Smooth muscle cell (in vitro differentiated cells): ENCODE measurements around the gene GULP1. TPM values are rescaled to one million over a fixed set of nuclear protein-coding genes. Genes with fewer than 3 reads are reported as not detected.

Source experiments
- DNase-seq: peaks from one replicate; lab custom pipeline; 2025; ENCODE audit not compliant: unreplicated experiment; lab: John Stamatoyannopoulos, UW
- H2AFZ ChIP-seq: fragments of 200-600 bp; sonication (generic); 2 replicates; pipeline ENCODE4 v1.6.0; 2016; ENCODE audit warnings: antibody characterized with exemption, low read depth, mild to moderate bottlenecking
- H3F3A ChIP-seq: fragments of 200-600 bp; sonication (generic); 2 replicates; pipeline ENCODE4 v1.6.0; 2017; ENCODE audit warnings: antibody characterized with exemption, low read depth
- H3K27ac ChIP-seq: fragments of 200-600 bp; sonication (generic); 2 replicates; pipeline ENCODE4 v1.5.1; 2016; ENCODE audit warnings: low read depth, mild to moderate bottlenecking
- H3K27me3 ChIP-seq: fragments of 200-600 bp; sonication (generic); 2 replicates; pipeline ENCODE4 v1.6.1; 2016; ENCODE audit warnings: low read depth, mild to moderate bottlenecking
- H3K36me3 ChIP-seq: fragments of 200-600 bp; sonication (generic); 2 replicates; pipeline ENCODE4 v1.5.1; 2016; ENCODE audit warnings: low read depth
- H3K4me1 ChIP-seq: fragments of 200-600 bp; sonication (generic); 2 replicates; pipeline ENCODE4 v1.5.1; 2016; ENCODE audit warnings: low read depth
- H3K4me2 ChIP-seq: fragments of 200-600 bp; sonication (generic); 2 replicates; pipeline ENCODE4 v1.6.0; 2016; ENCODE audit warnings: mild to moderate bottlenecking
- H3K4me3 ChIP-seq: fragments of 200-600 bp; sonication (generic); 2 replicates; pipeline ENCODE4 v1.5.1; 2016; ENCODE audit warnings: mild to moderate bottlenecking
- H3K79me2 ChIP-seq: fragments of 200-600 bp; sonication (generic); 2 replicates; pipeline ENCODE4 v1.6.0; 2016; ENCODE audit warnings: low read depth, mild to moderate bottlenecking
- H3K9ac ChIP-seq: fragments of 200-600 bp; sonication (generic); 2 replicates; pipeline ENCODE4 v1.6.0; 2016; ENCODE audit warnings: low read depth
- H3K9me3 ChIP-seq: fragments of 200-600 bp; sonication (generic); replicated peaks from 2 replicates; pipeline ENCODE4 v1.5.1; 2016; ENCODE audit warnings: low read depth
- H4K20me1 ChIP-seq: fragments of 200-600 bp; sonication (generic); 2 replicates; pipeline ENCODE4 v1.6.0; 2016; ENCODE audit warnings: low read depth
- WGBS: methylation state at CpG from one replicate; pipeline ENCODE4 v1.1.7; 2016; ENCODE audit warnings: low lambda C conversion rate; 5-methylcytosine and 5-hydroxymethylcytosine counted together
- polyA plus RNA-seq: library from polyadenylated mRNA; unstranded; fragments of >200 nt; fragmentation: Nextera tagmentation; extraction: Ambion mirVana; gene quantifications from 2 replicates; pipeline ENCODE4 v1.2.1, GENCODE V29; 2016
- total RNA-seq: library from RNA; depleted of rRNA; stranded (reverse); fragments of >200 nt; gene quantifications from 2 replicates; pipeline ENCODE4 v1.2.3, GENCODE V29; 2014
- TF ChIP-seq, protein P1 (sequence below): fragments of 200-600 bp; sonication (generic); IDR thresholded peaks from 2 replicates; pipeline ENCODE4 v1.5.1; 2017; ENCODE audit warnings: borderline replicate concordance, mild to moderate bottlenecking, antibody characterized with exemption; ENCODE audit not compliant: insufficient read depth, poor library complexity, severe bottlenecking

GULP1 gene
- total and polyA plus RNA-seq, 2 experiments from 2014 or later: 40.2 to 115 TPM

DNA sequence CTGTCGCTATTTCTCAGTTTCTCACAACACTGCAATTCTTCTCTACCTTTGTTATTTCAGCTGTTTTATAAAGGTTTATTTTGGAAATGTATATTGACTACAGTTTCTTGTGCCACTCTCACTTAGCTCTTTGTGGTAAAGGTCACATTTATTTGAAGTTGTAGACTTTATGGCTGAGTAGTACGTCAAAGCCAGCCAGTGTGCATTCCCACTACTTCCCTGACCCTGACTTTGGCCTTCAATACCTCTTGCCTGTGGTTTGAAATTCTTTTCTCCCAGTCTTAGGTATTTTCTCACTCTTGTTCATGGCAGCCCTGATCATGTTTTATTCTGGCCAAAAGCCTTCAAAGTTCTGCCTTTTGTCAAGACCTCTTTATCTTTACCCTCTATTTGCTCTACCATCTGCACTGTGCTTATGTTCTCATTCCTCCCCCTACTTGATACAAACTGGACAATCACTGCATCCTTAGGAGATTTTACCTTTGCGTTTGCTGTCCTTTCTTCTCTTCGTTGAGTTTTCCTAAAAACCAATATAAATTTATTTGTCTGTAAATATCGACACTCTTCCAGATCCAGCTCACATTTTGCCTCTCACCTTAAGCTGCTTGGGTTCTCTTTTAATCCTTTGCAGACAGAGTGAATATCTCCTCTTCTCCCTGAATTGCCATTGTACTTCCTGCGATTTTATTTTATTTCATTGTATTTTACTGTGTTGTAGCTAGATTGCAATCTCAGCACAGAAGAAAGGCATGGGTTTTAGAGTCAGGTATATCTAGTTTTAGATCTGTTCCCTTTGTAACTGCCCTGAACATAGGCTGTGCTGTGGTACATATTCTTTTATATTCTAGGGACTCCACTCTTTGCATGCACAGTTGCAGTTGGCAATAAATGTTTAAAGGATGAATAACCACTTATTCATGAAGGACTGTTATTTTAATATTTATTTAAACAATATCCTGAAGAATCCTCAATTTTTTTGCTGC is 31.2 kb downstream of the GULP1 start:
- H3K4me3 ChIP-seq: no peak overlapping the region
- TF ChIP-seq, protein P1, sequence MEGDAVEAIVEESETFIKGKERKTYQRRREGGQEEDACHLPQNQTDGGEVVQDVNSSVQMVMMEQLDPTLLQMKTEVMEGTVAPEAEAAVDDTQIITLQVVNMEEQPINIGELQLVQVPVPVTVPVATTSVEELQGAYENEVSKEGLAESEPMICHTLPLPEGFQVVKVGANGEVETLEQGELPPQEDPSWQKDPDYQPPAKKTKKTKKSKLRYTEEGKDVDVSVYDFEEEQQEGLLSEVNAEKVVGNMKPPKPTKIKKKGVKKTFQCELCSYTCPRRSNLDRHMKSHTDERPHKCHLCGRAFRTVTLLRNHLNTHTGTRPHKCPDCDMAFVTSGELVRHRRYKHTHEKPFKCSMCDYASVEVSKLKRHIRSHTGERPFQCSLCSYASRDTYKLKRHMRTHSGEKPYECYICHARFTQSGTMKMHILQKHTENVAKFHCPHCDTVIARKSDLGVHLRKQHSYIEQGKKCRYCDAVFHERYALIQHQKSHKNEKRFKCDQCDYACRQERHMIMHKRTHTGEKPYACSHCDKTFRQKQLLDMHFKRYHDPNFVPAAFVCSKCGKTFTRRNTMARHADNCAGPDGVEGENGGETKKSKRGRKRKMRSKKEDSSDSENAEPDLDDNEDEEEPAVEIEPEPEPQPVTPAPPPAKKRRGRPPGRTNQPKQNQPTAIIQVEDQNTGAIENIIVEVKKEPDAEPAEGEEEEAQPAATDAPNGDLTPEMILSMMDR: no peak
- no peaks in the 10 kb centered on the region for H3K9me3 ChIP-seq
- no peaks in the 10 kb centered on the region for H3K27me3 ChIP-seq
- no peak overlapping the region for H3K9ac ChIP-seq
- H3K4me1 ChIP-seq: peaks cover 52% of the 10 kb centered on the region
- no peak overlapping the region for H2AFZ ChIP-seq
- H3F3A ChIP-seq: peaks cover 23% of the 10 kb centered on the region
- peaks cover 9% of the 10 kb centered on the region for H4K20me1 ChIP-seq
- H3K79me2 ChIP-seq: peaks cover 87% of the 10 kb centered on the region
- peak overlapping the region; percentile 69 for H3K4me2 ChIP-seq
- DNase-seq: no peak
- no peaks in the 10 kb centered on the region for H3K36me3 ChIP-seq
- WGBS: 64% methylated on average over 6 of the region's 6 CpGs
- H3K27ac ChIP-seq: peak overlapping the region; percentile 73

DNA sequence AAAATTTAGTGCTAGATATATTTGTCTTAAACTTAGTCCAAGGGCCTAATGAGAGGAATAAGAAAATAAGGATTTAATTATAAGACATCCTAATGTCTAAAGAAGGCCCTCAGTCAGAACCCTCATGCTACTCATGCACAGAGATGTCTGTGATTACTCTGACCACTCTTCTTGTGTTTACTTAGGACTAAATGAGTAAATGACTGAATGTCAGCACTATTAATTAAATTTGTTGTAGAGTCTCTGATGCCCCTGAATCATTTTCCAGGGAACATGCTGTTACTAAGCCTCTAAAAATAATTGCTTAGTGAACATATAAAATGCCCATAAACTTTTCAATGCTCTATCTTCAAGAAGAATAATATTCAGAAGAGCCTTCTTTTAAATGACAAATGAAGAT is 32.4 kb downstream of the GULP1 start:
- Histone ChIP-seq H3K36me3 (no peaks in the 10 kb centered on the region), H3F3A (peaks cover 23% of the 10 kb centered on the region), H3K4me2 (peak overlapping the region; percentile 69), H3K27me3 (no peaks in the 10 kb centered on the region), H4K20me1 (peaks cover 9% of the 10 kb centered on the region), H3K9ac (peak overlapping the region; percentile 12), H3K27ac (peak overlapping the region; percentile 73), H3K4me3 (no peak overlapping the region), H2AFZ (no peak overlapping the region), H3K9me3 (no peaks in the 10 kb centered on the region), H3K79me2 (peaks cover 87% of the 10 kb centered on the region), H3K4me1 (peaks cover 44% of the 10 kb centered on the region)
- TF ChIP-seq, protein P1: no peak
- DNase-seq: no peak

DNA sequence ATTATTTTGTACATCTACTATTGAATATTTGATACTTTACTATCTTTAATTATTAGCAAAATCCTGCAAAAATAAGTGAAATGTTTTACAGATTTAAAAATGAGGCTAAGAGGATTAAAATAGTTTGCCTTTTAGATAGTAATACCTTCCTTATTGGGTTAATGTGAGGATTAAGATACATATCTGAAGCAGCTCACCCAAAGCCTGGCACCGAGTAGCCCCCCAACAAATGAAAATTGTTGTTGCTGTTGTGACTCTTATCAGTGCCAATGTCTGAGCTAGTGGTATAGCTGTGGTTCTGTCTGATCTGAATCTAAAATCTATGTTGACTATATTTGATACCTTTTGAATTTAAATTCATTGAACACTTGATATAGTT is 34.6 kb downstream of the GULP1 start:
- 45% methylated on average over 1 of the region's 1 CpG for WGBS
- TF ChIP-seq, protein P1: no peak
- no peak overlapping the region for H3K4me3 ChIP-seq

More for the DNA sequence above, 34.6 kb downstream of the GULP1 start:
- Histone ChIP-seq H3K9me3 (no peaks in the 10 kb centered on the region), H4K20me1 (peaks cover 9% of the 10 kb centered on the region), H3K27ac (peak overlapping the region; percentile 80), H3K4me2 (peak overlapping the region; percentile 58), H3K79me2 (peaks cover 86% of the 10 kb centered on the region), H3F3A (peaks cover 23% of the 10 kb centered on the region), H3K9ac (peak overlapping the region; percentile 27), H3K4me1 (peaks cover 59% of the 10 kb centered on the region), H3K27me3 (no peaks in the 10 kb centered on the region), H3K36me3 (no peaks in the 10 kb centered on the region), H2AFZ (no peak overlapping the region)
- DNase-seq: no peak
